ENCODE data around the gene BICD1. TPM values are rescaled to one million over a fixed set of nuclear protein-coding genes. Genes with fewer than 3 reads are reported as not detected.

BICD1 gene
- polyA plus RNA-seq, 1 experiment: 7.9 TPM

DNA sequence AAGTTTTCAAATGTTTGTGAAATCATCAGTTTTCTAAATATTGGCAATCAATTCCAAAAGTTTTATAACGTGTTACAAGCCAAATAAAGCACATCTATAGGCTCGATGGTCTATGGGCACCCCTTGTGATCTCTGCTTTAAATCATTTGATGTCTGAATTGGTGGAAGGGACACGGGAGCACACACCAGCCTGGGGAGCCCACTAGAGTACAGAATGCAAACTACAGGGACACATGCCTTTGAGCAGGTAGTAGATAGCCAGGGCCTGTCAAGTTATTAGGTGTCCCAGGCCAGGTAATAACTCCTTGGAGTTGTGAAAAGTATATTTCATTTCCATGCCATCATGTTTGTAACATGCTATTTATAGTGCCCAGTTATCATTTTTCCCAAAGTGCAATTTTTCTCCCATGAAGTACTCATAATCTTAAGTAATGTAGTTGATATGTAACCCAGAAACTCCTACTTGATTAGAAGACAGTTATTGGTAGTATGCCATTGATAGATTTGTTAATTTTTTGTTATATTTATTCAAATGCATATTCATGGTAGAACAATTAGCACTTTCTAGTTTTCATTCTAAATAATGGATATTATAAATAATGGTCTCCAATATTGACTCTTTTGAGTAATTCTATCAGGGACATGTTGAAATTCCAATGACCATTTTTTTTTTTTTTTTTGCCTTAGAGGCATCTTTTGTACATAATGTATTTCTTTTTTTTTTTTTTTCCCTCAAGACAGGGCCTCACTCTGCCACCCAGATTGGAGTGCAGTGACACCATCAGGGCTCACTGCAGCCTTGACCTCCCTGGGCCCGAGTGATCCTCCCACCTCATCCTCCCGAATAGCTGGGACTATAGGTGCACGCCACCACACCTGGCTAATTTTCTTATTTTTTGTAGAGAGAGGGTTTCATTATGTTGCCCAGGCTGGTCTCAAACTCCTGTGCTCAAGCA, 195.8 kb downstream of the BICD1 start:
- no peak overlapping the region for H3K4me3 ChIP-seq (ENCODE audit: low read depth, low read length)
- ChIA-PET CTCF (no interaction called here), POLR2A (no interaction called here)
- TF ChIP-seq, protein P1, sequence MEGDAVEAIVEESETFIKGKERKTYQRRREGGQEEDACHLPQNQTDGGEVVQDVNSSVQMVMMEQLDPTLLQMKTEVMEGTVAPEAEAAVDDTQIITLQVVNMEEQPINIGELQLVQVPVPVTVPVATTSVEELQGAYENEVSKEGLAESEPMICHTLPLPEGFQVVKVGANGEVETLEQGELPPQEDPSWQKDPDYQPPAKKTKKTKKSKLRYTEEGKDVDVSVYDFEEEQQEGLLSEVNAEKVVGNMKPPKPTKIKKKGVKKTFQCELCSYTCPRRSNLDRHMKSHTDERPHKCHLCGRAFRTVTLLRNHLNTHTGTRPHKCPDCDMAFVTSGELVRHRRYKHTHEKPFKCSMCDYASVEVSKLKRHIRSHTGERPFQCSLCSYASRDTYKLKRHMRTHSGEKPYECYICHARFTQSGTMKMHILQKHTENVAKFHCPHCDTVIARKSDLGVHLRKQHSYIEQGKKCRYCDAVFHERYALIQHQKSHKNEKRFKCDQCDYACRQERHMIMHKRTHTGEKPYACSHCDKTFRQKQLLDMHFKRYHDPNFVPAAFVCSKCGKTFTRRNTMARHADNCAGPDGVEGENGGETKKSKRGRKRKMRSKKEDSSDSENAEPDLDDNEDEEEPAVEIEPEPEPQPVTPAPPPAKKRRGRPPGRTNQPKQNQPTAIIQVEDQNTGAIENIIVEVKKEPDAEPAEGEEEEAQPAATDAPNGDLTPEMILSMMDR (IDR thresholded peaks at IDR 0.05; ENCODE audit: insufficient read depth, low read depth, low read length): peak; percentile 47
- H3K36me3 ChIP-seq (ENCODE audit: control insufficient read depth, insufficient read depth, low read length): no peaks in the 10 kb centered on the region
- H3K27me3 ChIP-seq (ENCODE audit: control insufficient read depth, insufficient read depth, low read length): no peaks in the 10 kb centered on the region
- DNase-seq (ENCODE audit: low read depth): no peak

GRCh38 chr12:32303174-32303549, 196.5 kb downstream of the BICD1 start:
- no peak for DNase-seq (ENCODE audit: low read depth)
- Histone ChIP-seq H3K4me3 (ENCODE audit: low read depth, low read length) (no peak overlapping the region), H3K36me3 (ENCODE audit: control insufficient read depth, insufficient read depth, low read length) (no peaks in the 10 kb centered on the region), H3K27me3 (ENCODE audit: control insufficient read depth, insufficient read depth, low read length) (no peaks in the 10 kb centered on the region)
- ChIA-PET POLR2A (no interaction called here), CTCF (no interaction called here)
- TF ChIP-seq, protein P1 (IDR thresholded peaks at IDR 0.05; ENCODE audit: insufficient read depth, low read depth, low read length): no peak

GRCh38 chr12:32305163-32305562, 198.5 kb downstream of the BICD1 start:
- no peak overlapping the region for H3K4me3 ChIP-seq (ENCODE audit: low read depth, low read length)
- ChIA-PET CTCF (interaction anchor here (0.7 kb wide), 2 partner anchors 19 to 138 kb away, joined by 3 read pairs; no protein-coding TSS in a partner anchor), POLR2A (no interaction called here)
- no peak for DNase-seq (ENCODE audit: low read depth)
- no peaks in the 10 kb centered on the region for H3K27me3 ChIP-seq (ENCODE audit: control insufficient read depth, insufficient read depth, low read length)
- no peaks in the 10 kb centered on the region for H3K36me3 ChIP-seq (ENCODE audit: control insufficient read depth, insufficient read depth, low read length)
- TF ChIP-seq, protein P1 (IDR thresholded peaks at IDR 0.05; ENCODE audit: insufficient read depth, low read depth, low read length): no peak

DNA sequence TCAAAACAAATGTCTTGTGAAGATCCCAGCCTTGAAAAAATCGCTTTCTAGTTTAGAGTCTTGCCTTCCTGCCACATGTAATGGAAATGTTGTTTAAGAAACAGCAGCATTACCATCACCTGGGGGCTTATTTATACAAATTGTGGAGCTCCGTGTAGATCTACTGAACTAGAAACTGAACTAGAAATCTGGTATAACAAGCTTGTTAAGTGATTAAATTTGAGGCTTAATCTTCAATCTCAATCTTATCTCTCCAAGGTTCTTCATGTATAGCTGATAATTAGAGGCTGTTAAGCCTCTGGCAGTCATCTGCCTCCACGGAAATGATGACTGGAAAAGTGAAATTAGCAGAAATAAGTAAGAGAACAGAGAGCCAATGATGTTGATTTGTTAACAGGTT, 200.7 kb downstream of the BICD1 start:
- CTCF ChIA-PET: interaction anchor here (1.0 kb wide), 1 partner anchor 654 kb away, joined by 3 read pairs; no protein-coding TSS in a partner anchor
- POLR2A ChIA-PET: no interaction called here
- Histone ChIP-seq H3K4me3 (ENCODE audit: low read depth, low read length) (no peak overlapping the region), H3K27me3 (ENCODE audit: control insufficient read depth, insufficient read depth, low read length) (no peaks in the 10 kb centered on the region), H3K36me3 (ENCODE audit: control insufficient read depth, insufficient read depth, low read length) (no peaks in the 10 kb centered on the region)
- TF ChIP-seq, protein P1 (IDR thresholded peaks at IDR 0.05; ENCODE audit: insufficient read depth, low read depth, low read length): no peak
- DNase-seq (ENCODE audit: low read depth): no peak

DNA sequence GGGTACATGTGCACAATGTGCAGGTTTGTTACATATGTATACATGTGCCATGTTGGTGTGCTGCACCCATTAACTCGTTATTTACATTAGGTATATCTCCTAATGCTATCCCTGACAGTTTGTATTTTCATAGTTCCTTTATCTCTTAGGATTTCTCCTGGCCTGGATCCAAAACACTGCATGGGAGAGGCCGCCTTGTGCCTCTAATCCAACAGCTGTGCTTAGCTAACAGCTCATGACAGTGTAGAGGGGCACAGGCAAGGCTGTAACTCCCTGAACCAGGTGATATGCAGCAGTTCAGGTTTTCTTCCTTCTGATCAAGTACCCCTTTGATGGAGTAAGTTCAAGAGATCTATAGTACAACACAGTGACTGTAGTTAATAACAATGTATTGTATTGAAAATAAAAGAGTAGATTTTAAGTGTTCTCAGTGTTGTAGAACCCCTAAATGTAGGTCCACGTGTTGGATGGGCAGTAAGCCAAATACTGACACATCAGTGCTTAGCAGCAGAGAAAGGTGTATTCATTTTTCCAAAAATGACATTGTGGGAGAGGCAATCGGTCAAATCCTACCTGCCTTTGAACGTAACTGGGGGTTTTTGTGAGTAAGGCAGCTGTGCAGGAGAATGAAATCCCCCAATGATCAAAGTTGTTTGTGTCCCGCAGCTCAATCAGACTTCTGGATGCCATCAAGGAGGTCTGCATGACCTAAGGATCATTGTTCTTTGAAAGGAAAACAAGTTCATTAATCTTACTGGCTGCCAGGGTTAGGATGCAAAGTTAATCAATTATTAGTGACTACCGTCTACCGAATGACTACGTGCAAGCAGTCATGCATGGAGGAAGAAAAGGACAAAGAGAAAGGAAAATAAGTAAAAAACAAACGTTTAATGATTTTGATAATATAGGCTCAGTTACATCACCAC, 203.4 kb downstream of the BICD1 start:
- CTCF ChIA-PET: interaction anchor here (1.3 to 4.3 kb wide), 2 partner anchors 20 to 249 kb away, joined by 3 to 45 read pairs; no protein-coding TSS in a partner anchor
- H3K36me3 ChIP-seq (ENCODE audit: control insufficient read depth, insufficient read depth, low read length): no peaks in the 10 kb centered on the region
- POLR2A ChIA-PET: no interaction called here
- H3K27me3 ChIP-seq (ENCODE audit: control insufficient read depth, insufficient read depth, low read length): no peaks in the 10 kb centered on the region
- TF ChIP-seq, protein P1 (IDR thresholded peaks at IDR 0.05; ENCODE audit: insufficient read depth, low read depth, low read length): no peak
- no peak for DNase-seq (ENCODE audit: low read depth)
- H3K4me3 ChIP-seq (ENCODE audit: low read depth, low read length): no peak overlapping the region
